ENCODE data around the gene MACROD2.

The MACROD2 gene

GRCh38 chr20:14553774-14554534 is 558.6 kb downstream of the MACROD2 start:
- DNase-seq = no peak

GRCh38 chr20:14555676-14556075 is 560.4 kb downstream of the MACROD2 start:
- DNase-seq = no peak
- Mint-ChIP-seq H3K27ac (no peak overlapping the region), H3K4me3 (no peak overlapping the region), H3K36me3 (no peaks in the 10 kb centered on the region), H3K4me1 (no peaks in the 10 kb centered on the region), H3K9me3 (no peaks in the 10 kb centered on the region), H3K27me3 (no peaks in the 10 kb centered on the region)
- CTCF ChIA-PET = no interaction called here

More at GRCh38 chr20:14553774-14554534, 558.6 kb downstream of the MACROD2 start:
- Mint-ChIP-seq H3K36me3 (no peaks in the 10 kb centered on the region), H3K4me1 (no peaks in the 10 kb centered on the region), H3K9me3 (no peaks in the 10 kb centered on the region), H3K27me3 (no peaks in the 10 kb centered on the region), H3K27ac (no peak overlapping the region), H3K4me3 (no peak overlapping the region)
- CTCF ChIA-PET = no interaction called here

GRCh38 chr20:14556206-14556605 is 560.9 kb downstream of the MACROD2 start:
- DNase-seq = no peak
- Mint-ChIP-seq H3K27me3 (no peaks in the 10 kb centered on the region), H3K36me3 (no peaks in the 10 kb centered on the region), H3K27ac (no peak overlapping the region), H3K9me3 (no peaks in the 10 kb centered on the region), H3K4me3 (no peak overlapping the region), H3K4me1 (no peaks in the 10 kb centered on the region)
- CTCF ChIA-PET = no interaction called here

- H3K27me3 Mint-ChIP-seq = no peaks in the 10 kb centered on the region
- H3K27ac Mint-ChIP-seq = no peak overlapping the region
- CTCF ChIA-PET = no interaction called here
- H3K36me3 Mint-ChIP-seq = no peaks in the 10 kb centered on the region
- H3K4me1 Mint-ChIP-seq = no peaks in the 10 kb centered on the region
- no peak for DNase-seq
- H3K4me3 Mint-ChIP-seq = no peak overlapping the region
- H3K9me3 Mint-ChIP-seq = no peaks in the 10 kb centered on the region
Observed at GRCh38 chr20:14559612-14560011, 564.3 kb downstream of the MACROD2 start.

- H3K4me3 Mint-ChIP-seq = no peak overlapping the region
- no peak overlapping the region for H3K27ac Mint-ChIP-seq
- H3K36me3 Mint-ChIP-seq = no peaks in the 10 kb centered on the region
- peaks cover 2% of the 10 kb centered on the region for H3K9me3 Mint-ChIP-seq
- no peaks in the 10 kb centered on the region for H3K27me3 Mint-ChIP-seq
- DNase-seq = no peak
- no peaks in the 10 kb centered on the region for H3K4me1 Mint-ChIP-seq
- CTCF ChIA-PET = no interaction called here
Observed at GRCh38 chr20:14561741-14562221, 566.5 kb downstream of the MACROD2 start.

GRCh38 chr20:14562981-14563380 is 567.7 kb downstream of the MACROD2 start:
- peaks cover 2% of the 10 kb centered on the region for H3K9me3 Mint-ChIP-seq
- no peak overlapping the region for H3K4me3 Mint-ChIP-seq
- H3K27ac Mint-ChIP-seq = no peak overlapping the region
- DNase-seq = no peak
- H3K36me3 Mint-ChIP-seq = no peaks in the 10 kb centered on the region
- no peaks in the 10 kb centered on the region for H3K27me3 Mint-ChIP-seq
- no peaks in the 10 kb centered on the region for H3K4me1 Mint-ChIP-seq
- CTCF ChIA-PET = no interaction called here

- Mint-ChIP-seq H3K4me3 (no peak overlapping the region), H3K27me3 (no peaks in the 10 kb centered on the region), H3K4me1 (no peaks in the 10 kb centered on the region), H3K27ac (no peak overlapping the region), H3K36me3 (no peaks in the 10 kb centered on the region), H3K9me3 (peaks cover 4% of the 10 kb centered on the region)
- CTCF ChIA-PET = no interaction called here
- no peak for DNase-seq
Observed at GRCh38 chr20:14566505-14566904, 571.2 kb downstream of the MACROD2 start.

- CTCF ChIA-PET = no interaction called here
- no peaks in the 10 kb centered on the region for H3K4me1 Mint-ChIP-seq
Observed at GRCh38 chr20:14568225-14568624, 572.9 kb downstream of the MACROD2 start.

GRCh38 chr20:14568701-14569100 is 573.4 kb downstream of the MACROD2 start:
- Mint-ChIP-seq H3K27ac (no peak overlapping the region), H3K36me3 (no peaks in the 10 kb centered on the region), H3K4me1 (no peaks in the 10 kb centered on the region), H3K27me3 (no peaks in the 10 kb centered on the region), H3K9me3 (peaks cover 4% of the 10 kb centered on the region), H3K4me3 (no peak overlapping the region)
- CTCF ChIA-PET = no interaction called here
- no peak for DNase-seq

More at GRCh38 chr20:14568225-14568624, 572.9 kb downstream of the MACROD2 start:
- no peak overlapping the region for H3K4me3 Mint-ChIP-seq
- H3K27me3 Mint-ChIP-seq = no peaks in the 10 kb centered on the region
- no peak overlapping the region for H3K27ac Mint-ChIP-seq
- no peak for DNase-seq
- peaks cover 4% of the 10 kb centered on the region for H3K9me3 Mint-ChIP-seq
- no peaks in the 10 kb centered on the region for H3K36me3 Mint-ChIP-seq

GRCh38 chr20:14569641-14570040 is 574.3 kb downstream of the MACROD2 start:
- CTCF ChIA-PET = no interaction called here
- Mint-ChIP-seq H3K4me3 (no peak overlapping the region), H3K27me3 (no peaks in the 10 kb centered on the region), H3K36me3 (no peaks in the 10 kb centered on the region), H3K4me1 (no peaks in the 10 kb centered on the region), H3K27ac (no peak overlapping the region), H3K9me3 (peaks cover 8% of the 10 kb centered on the region)
- no peak for DNase-seq

GRCh38 chr20:14570811-14571210 is 575.5 kb downstream of the MACROD2 start:
- CTCF ChIA-PET = no interaction called here
- H3K4me3 Mint-ChIP-seq = no peak overlapping the region
- no peak for DNase-seq
- no peaks in the 10 kb centered on the region for H3K4me1 Mint-ChIP-seq
- H3K36me3 Mint-ChIP-seq = no peaks in the 10 kb centered on the region
- peaks cover 6% of the 10 kb centered on the region for H3K9me3 Mint-ChIP-seq
- no peaks in the 10 kb centered on the region for H3K27me3 Mint-ChIP-seq
- no peak overlapping the region for H3K27ac Mint-ChIP-seq

- no peak for DNase-seq
- Mint-ChIP-seq H3K4me3 (no peak overlapping the region), H3K4me1 (no peaks in the 10 kb centered on the region), H3K27me3 (no peaks in the 10 kb centered on the region), H3K36me3 (no peaks in the 10 kb centered on the region), H3K9me3 (peaks cover 6% of the 10 kb centered on the region), H3K27ac (no peak overlapping the region)
- CTCF ChIA-PET = no interaction called here
Observed at GRCh38 chr20:14573676-14574075, 578.4 kb downstream of the MACROD2 start.

GRCh38 chr20:14576196-14576877 is 581.0 kb downstream of the MACROD2 start:
- H3K27me3 Mint-ChIP-seq = no peaks in the 10 kb centered on the region
- H3K4me1 Mint-ChIP-seq = no peaks in the 10 kb centered on the region
- DNase-seq = no peak
- peaks cover 8% of the 10 kb centered on the region for H3K9me3 Mint-ChIP-seq
- no peak overlapping the region for H3K27ac Mint-ChIP-seq
- H3K4me3 Mint-ChIP-seq = no peak overlapping the region
- no peaks in the 10 kb centered on the region for H3K36me3 Mint-ChIP-seq
- CTCF ChIA-PET = no interaction called here

- H3K4me3 Mint-ChIP-seq = no peak overlapping the region
- H3K27ac Mint-ChIP-seq = no peak overlapping the region
- H3K27me3 Mint-ChIP-seq = no peaks in the 10 kb centered on the region
- DNase-seq = no peak
- no peaks in the 10 kb centered on the region for H3K4me1 Mint-ChIP-seq
- H3K36me3 Mint-ChIP-seq = no peaks in the 10 kb centered on the region
- CTCF ChIA-PET = no interaction called here
- peaks cover 10% of the 10 kb centered on the region for H3K9me3 Mint-ChIP-seq
Observed at GRCh38 chr20:14580418-14581074, 585.2 kb downstream of the MACROD2 start.

GRCh38 chr20:14581731-14582130 is 586.4 kb downstream of the MACROD2 start:
- Mint-ChIP-seq H3K27ac (no peak overlapping the region), H3K9me3 (peaks cover 8% of the 10 kb centered on the region), H3K4me1 (no peaks in the 10 kb centered on the region), H3K27me3 (no peaks in the 10 kb centered on the region), H3K36me3 (no peaks in the 10 kb centered on the region), H3K4me3 (no peak overlapping the region)
- CTCF ChIA-PET = no interaction called here
- DNase-seq = no peak

Measured in activated naive CD4-positive, alpha-beta T cell treated with anti-CD3 and anti-CD28 coated beads, Interleukin-2, amount 10 ng/mL, durations not matched to agents 7 days and 5 days (primary cell).